GM10266 (cell line): ENCODE measurements around the gene CRYGA.
"Not testable (repeated sequence)": the region's sequence is repeated elsewhere in the genome, so short reads cannot be mapped to it uniquely, and the experiment has no call there.

Experiments used
- DNase-seq: peaks from one replicate; pipeline ENCODE4 v3.0.0; 2012; ENCODE audit errors: extremely low spot score
- CTCF ChIP-seq: IDR thresholded peaks from 2 replicates; pipeline ENCODE4 v1.5.1; 2012; ENCODE audit warnings: mild to moderate bottlenecking, low read depth; ENCODE audit not compliant: control insufficient read depth, insufficient read depth; ENCODE audit errors: missing control alignments

CRYGA gene

GRCh38 chr2:208118918-208119317, 44.5 kb downstream of the CRYGA start:
- no peak for TF ChIP-seq CTCF
- no peak for DNase-seq

- DNase-seq = not testable (repeated sequence)
Measured at GRCh38 chr2:208117390-208117789, 46.0 kb downstream of the CRYGA start.

- TF ChIP-seq CTCF = no peak
- DNase-seq = no peak
Measured at GRCh38 chr2:208112969-208113368, 50.4 kb downstream of the CRYGA start.

- not testable (repeated sequence) for DNase-seq
Measured at GRCh38 chr2:208112273-208112745, 51.1 kb downstream of the CRYGA start.
